SHP77 treated with DMSO at 0.1 percent for 48 hours (cell line): ENCODE results near the gene MACROH2A1.
A peak's percentile ranks its signal among the peaks of the same experiment; 100 is the strongest.

Source experiments
- DNase-seq: peaks from one replicate; lab custom pipeline; 2025; lab: John Stamatoyannopoulos, UW

The MACROH2A1 gene

DNA sequence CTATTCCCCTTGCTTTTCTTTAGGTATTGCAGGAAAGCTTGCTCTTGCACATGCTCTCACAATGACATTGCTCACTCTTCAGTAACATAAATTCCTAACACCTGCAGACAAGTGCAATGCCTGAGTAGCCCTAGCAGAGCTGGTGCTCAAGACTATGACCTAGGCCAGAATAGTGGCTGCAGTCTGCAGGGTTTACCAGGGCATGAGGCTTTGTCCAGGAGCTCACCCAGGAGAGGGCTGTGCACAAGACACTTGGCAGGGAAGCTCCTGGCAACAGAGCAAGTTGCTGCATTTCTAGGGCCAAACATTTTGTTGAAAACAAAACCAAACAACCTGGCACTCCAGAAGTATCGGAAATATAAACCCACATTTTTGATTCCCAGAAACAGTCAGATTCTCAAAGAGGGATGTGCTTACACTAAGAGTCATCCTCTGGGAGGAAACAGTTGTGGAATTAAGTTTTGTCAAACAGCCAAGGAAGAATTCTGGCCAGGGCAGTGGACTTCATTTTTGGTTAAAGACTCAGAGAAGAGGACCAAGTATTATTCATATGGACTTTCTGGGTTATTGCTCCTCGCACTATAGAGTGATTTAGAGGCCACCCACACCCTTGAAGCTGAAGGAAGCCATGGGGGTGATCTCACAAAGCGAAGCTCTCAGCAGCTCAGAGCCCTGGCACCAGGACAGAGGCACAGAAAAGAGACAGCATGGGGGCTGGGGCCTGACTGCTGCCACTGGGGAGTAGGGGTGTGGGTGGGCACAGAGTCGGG is 44.9 kb downstream of the MACROH2A1 start:
- no peak for DNase-seq

DNA sequence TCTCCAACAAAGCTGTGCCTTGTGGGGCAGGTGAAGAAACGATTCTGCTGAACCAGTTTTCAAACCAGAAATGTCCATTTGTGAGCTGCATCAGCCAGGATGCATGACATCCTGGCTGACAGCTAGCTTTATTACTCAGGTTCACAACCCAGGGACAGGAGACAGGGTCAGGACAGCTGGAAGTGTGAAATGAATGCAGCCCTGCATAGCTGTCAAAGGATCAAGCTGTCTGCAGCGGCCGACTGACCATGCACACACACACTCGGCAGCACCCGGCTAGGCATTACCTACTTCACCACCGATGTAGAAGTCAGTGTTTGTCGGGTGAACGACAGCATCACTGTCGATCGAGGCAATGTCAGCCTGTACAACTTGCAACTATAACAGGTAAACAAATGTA is 48.5 kb downstream of the MACROH2A1 start:
- DNase-seq = no peak

DNA sequence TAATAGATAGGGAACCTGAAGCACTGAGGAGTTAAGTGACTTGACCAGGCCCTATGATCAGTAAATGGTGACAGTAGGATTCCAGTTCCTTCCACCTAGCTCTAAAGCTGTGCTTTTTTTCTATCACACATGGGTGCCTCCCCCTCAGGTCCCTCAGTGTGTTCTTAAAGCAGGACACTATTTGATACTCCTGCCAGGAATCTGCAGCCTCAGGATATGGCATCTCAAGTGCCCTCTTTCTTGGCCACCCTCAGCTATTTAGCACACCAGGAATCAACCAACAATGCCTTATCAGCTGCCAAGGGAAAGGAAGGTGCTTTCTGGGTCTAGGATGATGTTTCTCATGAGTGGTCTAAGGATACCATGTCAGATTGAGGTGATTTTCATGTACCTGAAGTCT is 49.1 kb downstream of the MACROH2A1 start:
- no peak for DNase-seq

DNA sequence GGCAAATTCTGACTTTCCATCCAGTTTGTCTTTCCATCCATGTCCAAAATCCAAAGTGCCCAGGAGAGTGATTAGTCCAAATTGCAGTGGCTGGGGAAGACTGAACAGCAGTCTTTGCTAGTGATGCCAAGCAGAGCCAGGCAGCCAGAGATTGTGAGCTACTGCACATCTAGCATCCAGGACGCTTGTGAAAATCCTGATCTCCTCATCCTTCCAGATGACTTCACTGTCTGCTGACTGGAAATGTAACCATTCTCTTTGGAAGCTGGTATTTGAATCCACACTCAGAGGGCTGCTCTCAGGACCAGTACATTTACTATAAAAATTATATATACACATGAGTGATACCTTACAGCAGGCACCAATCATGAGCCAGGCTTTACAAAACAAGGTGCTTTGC is 49.6 kb downstream of the MACROH2A1 start:
- DNase-seq = no peak

DNA sequence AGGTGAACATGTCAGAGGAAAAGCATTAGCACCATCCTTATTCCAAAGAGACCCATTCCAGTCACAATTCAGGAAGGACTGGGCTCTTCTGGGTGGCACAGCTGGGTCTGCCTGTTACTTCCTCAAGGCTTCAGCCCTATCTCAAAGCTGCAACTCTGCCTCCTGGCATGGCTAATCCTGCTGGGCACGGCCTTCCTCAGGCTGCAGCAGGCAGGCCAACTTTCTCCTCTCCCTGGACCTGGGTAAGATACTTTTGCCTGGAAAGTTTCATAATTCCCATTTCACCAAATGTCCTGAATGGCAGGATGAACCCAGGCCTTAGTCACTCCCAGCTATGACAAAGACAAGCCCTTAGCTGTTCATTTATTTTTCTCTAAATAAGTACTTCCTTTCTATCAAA is 50.1 kb downstream of the MACROH2A1 start:
- no peak for DNase-seq

DNA sequence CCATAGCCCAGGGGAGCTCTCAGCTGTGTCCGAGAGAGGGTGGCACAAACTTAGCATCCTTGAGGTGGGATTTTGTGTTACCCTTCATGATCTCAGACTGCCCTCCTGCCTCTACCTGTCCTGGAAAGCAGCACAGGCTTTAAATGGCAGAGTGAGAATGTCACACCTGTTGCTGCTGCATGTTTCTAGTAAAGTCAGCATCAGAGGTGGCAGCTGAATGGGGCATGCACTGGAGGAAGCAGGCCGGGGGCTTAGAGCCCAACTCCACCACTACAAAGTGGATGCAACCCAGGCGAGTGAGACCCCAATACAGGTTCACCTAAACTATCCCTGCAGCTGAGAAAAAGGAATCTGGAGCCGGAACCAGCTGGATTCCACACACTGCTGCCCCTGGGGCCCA is 51.6 kb downstream of the MACROH2A1 start:
- no peak for DNase-seq

DNA sequence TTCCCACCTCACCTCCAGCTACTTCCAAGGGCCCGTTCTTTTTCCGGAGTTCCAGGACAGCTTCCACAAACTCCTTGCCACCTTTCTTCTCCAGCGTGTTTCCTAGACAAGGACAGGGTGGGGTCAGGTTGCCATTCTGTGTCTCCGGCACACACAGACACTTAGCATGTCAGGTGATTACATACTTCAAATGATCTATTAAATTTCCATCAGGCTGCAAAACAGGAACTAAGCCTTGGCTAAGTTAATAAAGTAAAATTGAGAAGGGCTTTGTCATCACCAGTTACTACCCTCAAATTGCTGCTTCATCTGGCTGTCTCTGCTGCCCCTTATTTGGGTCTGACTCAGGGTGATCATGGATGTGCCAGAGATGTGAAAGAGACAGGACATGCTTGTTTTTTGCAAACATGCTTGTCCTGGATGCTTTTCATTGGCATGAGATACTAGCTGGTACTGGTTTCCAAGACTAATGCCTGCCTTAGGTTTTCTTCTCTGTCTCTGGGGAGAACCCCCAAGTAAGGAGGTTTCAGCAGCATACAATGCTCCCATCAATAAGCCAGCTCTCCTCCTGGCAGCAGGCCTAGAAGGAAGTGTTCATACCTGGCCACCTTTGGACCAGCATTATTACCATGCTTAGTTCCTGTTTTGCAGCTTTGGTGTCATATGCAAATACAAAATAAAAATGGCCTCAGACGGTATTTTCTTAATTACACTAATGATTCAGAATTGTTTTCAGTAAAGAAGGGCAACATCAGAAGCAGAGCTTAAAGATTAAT is 52.9 kb downstream of the MACROH2A1 start:
- DNase-seq = no peak

DNA sequence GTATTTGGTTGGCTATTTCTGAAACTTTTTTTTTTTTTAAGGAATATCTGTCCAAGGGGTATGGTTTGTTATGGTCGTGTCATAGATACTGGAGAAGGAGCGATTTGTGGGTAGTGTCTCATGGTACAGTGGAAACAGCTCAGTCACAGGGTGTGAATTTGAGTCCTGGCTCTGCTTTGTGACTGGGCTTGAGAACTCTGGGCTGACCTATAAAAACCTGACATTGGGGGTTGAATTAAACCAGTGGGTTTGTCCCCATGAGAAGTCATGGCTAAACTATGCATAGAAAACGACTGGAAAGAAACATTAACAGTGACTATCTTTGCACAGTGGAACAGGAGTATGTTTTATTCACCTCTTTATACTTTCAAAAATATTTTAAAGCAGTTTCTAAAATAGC is 54.7 kb downstream of the MACROH2A1 start:
- no peak for DNase-seq

DNA sequence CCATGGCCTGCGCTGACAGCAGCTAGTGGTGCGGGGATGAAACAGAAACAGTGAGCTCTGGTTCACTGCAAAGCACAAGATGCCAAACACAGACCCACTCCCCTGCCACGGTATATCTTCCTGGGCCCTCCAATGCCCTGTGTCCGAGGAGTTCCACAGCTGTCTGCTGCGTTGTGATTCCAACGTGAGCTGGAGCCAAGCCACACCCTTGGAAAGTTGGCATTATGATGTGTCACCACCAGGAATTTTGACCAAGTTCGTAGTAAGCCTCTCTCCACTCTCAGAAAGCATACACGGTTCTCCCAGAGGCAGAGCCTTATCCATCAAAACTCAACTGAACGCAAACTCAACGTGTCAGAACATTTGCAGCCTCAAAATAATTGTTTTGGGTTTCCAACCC is 55.6 kb downstream of the MACROH2A1 start:
- no peak for DNase-seq

DNA sequence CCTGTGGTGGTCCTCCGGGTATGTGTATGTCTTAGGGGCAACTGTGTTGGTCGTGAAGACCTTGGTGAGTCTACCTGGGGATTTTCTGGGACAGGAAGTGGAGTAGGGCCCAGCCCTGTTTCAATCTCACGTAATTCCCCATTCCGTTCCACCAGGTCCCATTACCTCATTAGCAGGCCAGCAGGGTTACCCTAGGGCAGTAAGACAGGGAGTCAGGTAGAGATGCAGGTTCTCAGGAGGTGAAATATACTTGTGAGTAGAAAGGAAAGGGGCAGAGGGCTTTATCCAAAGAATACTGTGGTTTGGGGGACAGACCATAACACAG is 56.5 kb downstream of the MACROH2A1 start:
- no peak for DNase-seq

DNA sequence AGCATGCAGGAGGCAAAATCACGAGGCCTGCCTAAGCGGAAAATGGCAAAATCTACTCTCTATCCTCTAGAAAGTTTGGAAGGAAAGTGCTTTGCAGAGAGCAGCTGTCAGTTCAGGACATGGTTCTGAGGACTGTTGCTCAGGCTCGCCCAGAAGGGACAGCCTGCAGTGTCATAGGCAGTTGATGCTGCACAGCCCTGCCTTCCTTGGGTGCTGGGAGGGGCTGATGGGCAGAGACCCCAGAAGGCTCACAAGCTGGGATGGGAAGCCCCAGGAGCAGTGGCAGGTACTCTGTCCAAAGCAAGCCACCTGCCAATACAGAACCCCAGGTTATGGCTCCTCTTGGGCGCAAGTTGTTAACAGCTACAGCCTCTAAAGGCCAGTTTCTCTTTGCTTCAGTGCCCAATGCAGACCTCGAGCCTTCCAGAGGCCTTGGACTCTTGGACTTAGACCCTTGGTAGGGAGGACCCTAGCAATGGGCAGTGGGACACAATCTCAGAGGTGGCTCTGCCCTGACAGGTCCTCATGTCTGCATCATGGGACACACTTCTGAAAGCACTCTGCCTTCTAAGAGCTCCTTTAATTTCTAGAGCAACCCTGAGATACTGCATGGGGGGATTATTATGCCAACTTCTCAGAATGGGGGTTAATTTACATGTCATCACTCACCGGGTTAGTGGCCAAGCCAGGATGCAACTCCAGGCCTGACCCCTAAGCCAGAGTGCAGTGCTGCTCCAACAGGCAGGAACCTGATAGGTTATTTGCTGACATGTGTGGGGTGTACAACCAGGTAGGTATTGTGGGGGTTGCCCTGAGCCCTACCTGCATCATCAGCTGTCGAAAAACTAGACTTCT is 57.1 kb downstream of the MACROH2A1 start:
- no peak for DNase-seq

DNA sequence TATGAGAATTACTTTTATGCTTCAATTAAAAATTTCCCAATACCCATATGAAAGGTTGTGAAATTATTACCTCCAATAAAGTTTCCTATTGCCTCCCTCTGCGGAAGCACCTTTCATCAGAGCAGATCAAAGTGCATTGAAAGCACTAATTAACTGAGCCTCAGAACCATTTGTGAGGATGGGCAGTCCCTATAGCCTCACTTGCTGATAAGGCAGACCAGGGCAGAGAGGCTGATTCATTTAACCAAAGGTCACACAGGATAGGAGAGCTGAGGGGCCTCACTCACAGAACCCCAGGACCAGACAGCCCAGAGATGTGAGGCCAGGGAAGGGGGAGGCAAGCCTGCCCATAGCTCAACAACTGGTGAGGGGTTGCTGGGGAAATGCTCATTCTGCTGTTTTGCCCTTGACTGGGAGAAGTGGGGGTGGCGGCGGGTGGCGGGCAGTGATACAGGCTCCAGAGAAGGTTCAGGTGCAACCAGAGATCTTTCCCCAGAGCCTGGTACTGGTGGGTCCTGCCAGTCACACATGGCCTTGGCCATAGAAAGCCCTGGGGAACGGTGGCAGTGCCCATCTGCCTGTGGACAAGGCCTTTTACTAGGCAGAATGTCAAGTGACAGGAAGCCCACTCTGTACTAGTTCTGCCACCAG is 57.9 kb downstream of the MACROH2A1 start:
- no peak for DNase-seq

DNA sequence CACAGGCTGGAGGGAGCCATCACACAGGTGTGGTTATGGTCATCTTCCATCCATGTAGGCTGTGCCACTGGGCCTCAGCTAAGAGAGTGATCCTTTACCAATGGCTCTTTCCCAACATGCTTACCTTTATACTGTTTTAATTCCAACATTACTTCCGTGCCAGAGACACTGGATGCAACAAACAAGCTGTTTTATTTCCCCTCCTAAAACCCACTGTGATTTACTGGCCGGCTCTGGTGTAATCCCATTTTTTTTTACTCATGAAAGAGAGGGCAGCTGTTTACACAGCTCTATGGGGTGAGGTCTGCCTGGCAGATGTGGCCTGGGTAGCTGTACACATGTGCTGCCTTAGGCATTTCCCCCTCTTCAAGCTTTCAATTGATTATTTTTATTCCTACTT is 58.5 kb downstream of the MACROH2A1 start:
- no peak for DNase-seq

DNA sequence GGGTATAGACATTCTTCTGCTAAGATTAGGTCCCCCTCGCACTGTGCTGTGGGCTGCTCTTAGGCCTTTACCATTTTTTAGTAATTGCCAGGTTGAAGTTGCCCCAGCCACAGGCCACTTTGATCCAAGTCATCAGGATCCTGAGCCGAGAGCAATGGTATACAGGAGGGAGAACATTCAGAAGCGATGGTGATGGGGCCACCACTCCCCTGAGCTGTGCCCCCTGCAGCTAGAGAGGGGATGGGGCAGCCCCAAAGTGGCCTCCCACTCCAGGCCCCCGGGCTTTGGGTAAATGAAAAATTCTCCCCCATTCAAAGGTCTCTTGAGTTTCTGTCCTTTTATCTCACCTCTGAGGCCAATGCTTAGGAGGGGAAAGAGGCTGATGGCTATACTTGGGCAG is 59.4 kb downstream of the MACROH2A1 start:
- no peak for DNase-seq

DNA sequence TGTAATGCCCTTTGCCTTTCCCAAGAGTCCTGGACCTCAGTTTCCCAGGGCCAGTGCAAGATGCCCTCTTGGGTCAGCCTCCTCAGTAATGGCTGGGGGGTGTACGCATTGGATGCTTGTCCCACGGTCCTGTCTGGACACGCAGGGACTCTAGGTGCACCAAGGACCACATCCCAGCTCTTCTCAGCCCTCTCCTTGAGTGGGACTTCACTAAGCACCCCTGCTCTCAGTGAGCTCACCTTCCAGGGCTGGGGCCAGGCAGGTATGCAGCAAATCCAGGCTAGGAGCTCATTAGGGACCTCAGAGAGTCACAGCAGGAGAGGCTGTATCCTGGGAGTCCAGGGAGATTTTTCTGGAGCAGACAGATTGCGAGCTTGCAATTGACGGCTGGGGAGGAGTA is 59.8 kb downstream of the MACROH2A1 start:
- DNase-seq = no peak

DNA sequence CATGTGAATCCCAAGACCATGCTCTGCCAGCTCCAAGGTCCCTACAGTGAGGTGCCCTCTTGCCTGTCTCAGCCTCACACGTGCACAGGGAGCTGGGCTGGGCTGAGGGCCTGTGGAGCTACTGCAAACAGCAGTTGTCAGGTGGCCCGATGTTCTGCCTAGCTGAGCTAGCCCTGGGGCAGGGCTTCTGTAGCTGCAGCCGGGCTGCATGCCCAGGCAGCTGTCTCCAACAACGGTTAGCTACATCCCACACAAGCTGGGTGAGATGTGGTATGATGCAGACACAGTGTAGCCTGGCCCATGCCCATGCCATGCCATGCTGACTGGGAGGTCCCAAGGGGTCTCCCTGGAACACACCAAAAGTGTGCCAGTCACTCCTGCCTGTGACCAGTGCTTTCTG is 62.0 kb downstream of the MACROH2A1 start:
- DNase-seq = no peak

DNA sequence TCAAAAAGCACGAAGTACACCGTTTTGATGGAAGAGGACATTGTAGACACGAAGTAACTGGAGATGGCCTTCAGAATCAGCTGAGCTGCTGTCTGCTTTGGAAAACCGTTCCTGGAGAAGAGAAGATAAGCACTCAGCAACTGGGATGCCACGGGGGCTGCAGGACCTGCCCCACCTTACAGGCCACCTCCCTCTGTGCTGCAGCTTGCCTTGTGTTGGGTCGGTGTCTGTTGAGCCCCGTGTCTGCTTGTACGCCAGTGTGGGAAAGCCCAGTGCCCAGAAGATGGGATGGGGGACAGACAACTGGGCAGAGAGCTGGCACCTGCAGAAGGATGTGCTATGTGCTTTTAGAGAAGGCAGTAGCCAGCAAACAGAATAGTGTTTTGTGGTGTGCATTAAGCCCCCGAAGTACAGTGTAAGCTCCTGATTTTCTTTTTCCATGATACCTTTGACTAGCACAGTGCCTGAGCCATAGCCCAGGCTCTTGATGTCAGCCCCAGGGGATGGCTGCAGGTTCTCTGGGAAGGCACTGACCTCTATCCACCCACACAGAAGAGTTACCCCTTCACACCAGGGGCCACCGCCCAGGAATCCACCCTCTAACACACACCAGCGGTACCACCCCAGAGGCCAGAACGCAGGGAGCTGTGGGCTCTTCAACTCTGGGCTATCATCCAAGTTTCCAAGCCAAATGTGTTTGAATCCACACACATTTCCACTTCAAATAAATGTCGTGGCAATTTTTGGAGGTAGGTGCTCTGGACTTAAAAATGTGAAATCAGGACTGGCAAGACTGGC is 63.8 kb downstream of the MACROH2A1 start:
- no peak for DNase-seq

DNA sequence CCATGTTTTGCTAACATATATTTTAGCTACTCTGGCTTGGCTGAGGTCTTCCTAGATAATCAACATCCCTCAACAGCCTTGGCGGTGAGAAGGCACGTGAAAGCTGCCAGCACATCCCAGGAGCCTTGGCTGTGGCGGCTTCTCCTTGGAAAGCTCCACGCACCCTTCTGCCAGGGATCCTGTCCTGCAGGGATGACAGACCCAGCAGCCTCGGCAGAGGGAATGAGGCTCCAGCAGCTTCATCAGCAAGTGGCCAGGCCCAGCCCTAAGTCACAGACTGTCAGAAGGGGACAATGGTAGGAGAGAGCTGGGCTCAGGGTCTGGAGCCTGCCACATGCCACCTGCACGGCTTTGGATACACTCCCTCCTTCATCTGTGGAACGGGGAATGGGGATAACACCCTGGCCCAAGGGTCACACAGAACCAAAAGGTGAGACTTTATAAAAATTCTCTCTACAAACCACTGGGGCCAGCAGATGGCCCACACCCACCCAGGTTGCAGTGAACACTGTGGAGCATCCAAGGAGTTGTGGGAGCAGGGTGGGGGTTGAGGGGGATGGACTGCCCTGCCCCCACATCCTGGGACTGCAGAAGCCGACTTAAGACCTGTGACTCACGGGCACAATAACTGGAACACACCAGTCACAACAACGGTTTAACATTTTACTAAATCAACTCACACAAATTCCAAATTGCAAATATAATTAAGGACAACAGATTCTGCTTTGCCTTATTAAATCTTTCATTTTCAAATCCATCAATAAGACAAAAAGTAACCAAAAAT is 65.1 kb downstream of the MACROH2A1 start:
- no peak for DNase-seq

DNA sequence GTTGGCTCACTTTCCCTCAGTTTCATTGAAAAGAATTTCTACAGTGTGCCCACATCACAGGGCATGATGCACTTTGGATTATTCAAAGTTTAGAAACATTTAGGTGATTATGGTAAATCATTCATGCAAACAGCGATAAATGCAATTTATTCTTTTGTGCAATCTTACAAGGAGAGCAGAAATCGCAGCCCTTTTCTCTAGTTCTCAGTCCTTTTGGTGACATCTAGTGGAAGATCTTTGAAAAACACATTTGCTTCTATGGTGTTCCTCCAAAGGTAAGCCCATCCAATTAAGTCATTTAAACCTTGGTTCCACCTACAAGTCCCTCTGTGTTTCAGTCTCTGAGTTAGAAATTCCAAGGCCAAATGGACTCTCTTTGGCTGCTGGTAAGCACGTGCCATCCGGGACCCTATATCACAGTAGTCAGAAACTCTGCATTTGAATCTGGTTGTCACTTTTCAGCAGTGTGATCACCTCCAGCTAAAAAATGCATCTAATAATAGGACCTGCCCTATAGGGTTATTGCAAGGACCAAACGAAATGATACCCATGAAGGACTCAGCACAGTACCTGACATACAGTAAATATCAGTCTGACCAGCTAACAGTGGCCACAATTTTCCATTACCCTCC is 66.4 kb downstream of the MACROH2A1 start:
- DNase-seq = peak; percentile 7

DNA sequence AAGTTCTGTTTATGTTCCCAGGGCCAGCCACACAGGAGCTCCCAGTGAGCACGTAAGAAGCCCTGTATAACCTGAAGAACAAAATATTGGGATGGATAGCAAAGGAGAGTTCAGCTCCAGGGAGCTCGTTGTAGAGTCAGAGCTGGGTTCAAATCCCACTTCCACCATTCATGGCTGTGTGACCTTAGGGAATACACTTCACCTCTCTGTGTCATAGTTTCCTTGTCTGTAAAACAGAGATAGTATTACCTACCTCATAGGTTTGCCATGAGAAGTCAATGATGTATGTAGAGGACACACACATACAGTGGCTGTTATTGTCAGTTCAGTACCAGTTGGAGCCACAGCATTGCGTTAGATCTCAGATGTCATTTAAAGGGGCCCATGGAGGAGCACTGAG is 67.4 kb downstream of the MACROH2A1 start:
- DNase-seq = no peak
